ENCODE results near the gene SIGLEC15. TPM values are rescaled to one million over a fixed set of nuclear protein-coding genes. Genes with fewer than 3 reads are reported as not detected.

The SIGLEC15 gene
- total RNA-seq, 3 donors from 2014 or later: 0.16 to 1.5 (median 0.66) TPM

DNA sequence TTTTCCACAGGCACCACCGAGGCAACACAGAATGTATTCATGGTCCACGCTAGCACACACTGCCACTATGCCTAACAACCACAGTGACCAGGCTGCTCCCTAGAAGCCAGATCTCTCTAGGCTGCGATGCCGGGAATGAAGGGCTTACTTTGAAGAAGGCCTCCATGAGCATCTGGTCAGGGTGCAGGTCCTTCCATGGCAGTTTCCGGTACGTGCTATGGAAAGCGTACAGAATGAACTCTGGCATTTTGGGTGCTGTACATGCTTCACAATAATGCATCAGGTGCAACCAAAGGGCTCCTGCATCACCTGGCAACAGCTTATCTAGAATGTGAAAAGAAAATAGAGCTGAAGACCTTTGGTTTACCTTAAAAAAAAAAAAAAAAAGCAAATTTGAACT, 44.9 kb downstream of the SIGLEC15 start:
- no peak for DNase-seq (ENCODE audit: low spot score in 2 of 2)
- H3K4me3 ChIP-seq: no peak overlapping the region
- no peak overlapping the region for H3K27ac ChIP-seq
- no peaks in the 10 kb centered on the region for H3K27me3 ChIP-seq
- no peaks in the 10 kb centered on the region for H3K9me3 ChIP-seq
- no peaks in the 10 kb centered on the region for H3K4me1 ChIP-seq
- H3K36me3 ChIP-seq: peaks cover 8% of the 10 kb centered on the region
- intact Hi-C loops (cut with DNase I; ENCODE audit: low total_unique reads): no loop called here
- TF ChIP-seq, protein P1, sequence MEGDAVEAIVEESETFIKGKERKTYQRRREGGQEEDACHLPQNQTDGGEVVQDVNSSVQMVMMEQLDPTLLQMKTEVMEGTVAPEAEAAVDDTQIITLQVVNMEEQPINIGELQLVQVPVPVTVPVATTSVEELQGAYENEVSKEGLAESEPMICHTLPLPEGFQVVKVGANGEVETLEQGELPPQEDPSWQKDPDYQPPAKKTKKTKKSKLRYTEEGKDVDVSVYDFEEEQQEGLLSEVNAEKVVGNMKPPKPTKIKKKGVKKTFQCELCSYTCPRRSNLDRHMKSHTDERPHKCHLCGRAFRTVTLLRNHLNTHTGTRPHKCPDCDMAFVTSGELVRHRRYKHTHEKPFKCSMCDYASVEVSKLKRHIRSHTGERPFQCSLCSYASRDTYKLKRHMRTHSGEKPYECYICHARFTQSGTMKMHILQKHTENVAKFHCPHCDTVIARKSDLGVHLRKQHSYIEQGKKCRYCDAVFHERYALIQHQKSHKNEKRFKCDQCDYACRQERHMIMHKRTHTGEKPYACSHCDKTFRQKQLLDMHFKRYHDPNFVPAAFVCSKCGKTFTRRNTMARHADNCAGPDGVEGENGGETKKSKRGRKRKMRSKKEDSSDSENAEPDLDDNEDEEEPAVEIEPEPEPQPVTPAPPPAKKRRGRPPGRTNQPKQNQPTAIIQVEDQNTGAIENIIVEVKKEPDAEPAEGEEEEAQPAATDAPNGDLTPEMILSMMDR (IDR thresholded peaks at IDR 0.05): no peak
- TF ChIP-seq POLR2A (IDR thresholded peaks at IDR 0.05): no peak
- no peak for TF ChIP-seq POLR2AphosphoS5 (IDR thresholded peaks at IDR 0.05)

DNA sequence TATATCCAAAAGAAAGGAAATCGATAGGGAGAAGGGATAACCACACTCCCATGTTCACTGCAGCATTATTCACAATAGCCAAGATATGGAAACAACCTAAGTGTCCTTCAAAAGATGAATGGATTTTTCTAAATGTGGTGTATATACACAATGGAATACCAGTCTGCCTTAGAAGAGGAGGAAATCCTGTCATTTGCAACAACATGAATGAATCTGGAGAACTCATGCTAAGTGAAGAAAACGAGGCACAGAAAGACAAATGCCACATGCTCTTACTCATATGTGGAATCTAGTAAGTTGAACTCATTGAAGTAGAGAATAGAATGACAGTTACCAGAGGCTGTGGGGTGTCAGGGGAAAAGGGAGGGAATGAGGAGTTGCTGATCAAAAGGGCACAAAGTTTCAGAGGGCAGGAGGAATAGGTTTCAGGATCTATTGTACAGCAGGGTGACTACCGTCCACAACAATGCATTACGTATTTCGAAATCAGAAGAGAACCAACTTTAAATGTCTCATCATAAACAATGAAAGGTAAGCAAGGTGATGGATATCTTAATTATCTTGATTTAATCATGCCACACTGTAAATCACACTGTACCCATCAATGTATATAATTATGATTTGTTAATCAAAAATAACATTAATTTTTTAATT, 46.1 kb downstream of the SIGLEC15 start:
- Histone ChIP-seq H3K4me3 (no peak overlapping the region), H3K36me3 (peaks cover 10% of the 10 kb centered on the region), H3K4me1 (no peaks in the 10 kb centered on the region), H3K9me3 (no peaks in the 10 kb centered on the region), H3K27ac (no peak overlapping the region), H3K27me3 (no peaks in the 10 kb centered on the region)
- no peak for TF ChIP-seq POLR2AphosphoS5 (IDR thresholded peaks at IDR 0.05)
- TF ChIP-seq POLR2A (IDR thresholded peaks at IDR 0.05): no peak
- TF ChIP-seq, protein P1 (IDR thresholded peaks at IDR 0.05): no peak
- DNase-seq (ENCODE audit: low spot score in 2 of 2): no peak
- intact Hi-C loops (cut with DNase I; ENCODE audit: low total_unique reads): no loop called here

DNA sequence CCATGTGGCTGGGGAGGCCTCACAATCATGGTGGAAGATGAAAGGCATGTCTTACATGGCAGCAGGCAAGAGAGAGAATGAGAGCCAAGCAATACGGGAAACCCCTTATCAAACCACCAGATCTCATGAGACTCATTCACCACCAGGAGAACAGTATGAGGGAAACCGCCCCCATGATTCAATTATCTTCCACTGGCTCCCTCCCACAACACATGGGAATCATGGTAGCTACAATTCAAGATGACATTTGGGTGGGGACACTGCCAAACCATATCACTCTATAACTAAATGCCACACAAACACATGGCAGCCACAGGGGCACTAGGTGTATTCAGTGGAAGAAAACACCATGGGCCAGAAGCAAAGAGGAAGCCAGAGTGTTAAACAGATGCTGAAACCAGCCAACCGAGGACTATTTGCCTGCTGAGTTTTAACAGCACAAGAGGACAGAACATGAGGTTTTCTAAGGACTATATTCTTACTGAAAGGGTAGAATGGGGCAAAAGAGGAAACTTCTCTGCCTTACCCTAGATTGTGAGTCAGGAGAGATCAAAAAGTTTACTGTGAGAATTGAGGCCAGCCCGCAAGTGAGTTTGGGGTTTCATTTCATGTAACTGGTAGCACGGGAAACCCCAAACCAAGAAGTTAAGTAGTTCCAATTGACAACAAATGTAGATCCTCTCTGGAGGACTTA, 49.2 kb downstream of the SIGLEC15 start:
- Histone ChIP-seq H3K27ac (no peak overlapping the region), H3K4me1 (no peaks in the 10 kb centered on the region), H3K36me3 (peaks cover 10% of the 10 kb centered on the region), H3K27me3 (no peaks in the 10 kb centered on the region), H3K4me3 (no peak overlapping the region), H3K9me3 (no peaks in the 10 kb centered on the region)
- no peak for DNase-seq (ENCODE audit: low spot score in 2 of 2)
- intact Hi-C loops (cut with DNase I; ENCODE audit: low total_unique reads): no loop called here
- TF ChIP-seq POLR2AphosphoS5 (IDR thresholded peaks at IDR 0.05) (no peak), POLR2A (IDR thresholded peaks at IDR 0.05) (no peak)
- TF ChIP-seq, protein P1 (IDR thresholded peaks at IDR 0.05): no peak

DNA sequence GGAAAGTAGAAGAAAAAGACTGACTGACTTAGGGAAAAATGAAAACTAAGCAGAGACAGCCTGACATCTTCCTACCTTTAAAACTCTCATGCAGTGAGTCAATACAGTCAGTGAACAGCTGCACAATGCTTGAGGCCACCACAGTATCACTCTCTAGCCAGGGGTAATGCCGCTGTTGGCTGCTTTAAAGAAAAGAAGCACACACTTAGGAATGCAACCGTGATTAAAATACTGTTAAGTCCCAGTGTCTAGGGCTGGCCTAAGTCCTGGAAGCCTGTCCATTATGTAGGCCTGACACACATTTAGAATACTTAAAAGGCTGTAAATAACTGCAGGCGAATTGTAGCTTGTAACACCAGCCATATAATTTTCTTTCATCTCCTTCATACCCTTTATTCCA, 50.7 kb downstream of the SIGLEC15 start:
- H3K36me3 ChIP-seq: peaks cover 10% of the 10 kb centered on the region
- intact Hi-C loops (cut with DNase I; ENCODE audit: low total_unique reads): no loop called here
- no peak for DNase-seq (ENCODE audit: low spot score in 2 of 2)

DNA sequence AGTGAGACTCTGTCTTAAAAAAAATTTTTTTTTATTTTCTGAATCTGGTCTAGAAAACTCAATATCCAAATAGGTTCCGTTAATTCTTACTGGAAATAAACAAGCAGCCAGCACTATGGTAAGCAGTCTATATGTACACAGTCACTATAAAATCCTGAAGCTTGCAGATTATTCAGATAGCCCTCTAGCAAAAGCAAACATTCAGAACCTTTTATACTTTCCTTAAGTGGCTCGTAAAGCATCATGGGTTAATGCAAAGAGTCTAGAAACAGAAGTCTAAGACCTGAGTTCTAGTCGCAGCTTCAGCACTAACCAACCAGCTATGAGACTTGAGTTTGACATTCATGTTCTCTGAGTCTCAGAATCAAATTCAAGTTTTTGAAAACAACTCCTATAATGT, 51.9 kb downstream of the SIGLEC15 start:
- intact Hi-C loops (cut with DNase I; ENCODE audit: low total_unique reads): no loop called here
- peaks cover 10% of the 10 kb centered on the region for H3K36me3 ChIP-seq
- no peak overlapping the region for H3K27ac ChIP-seq

More for the DNA sequence above, 50.7 kb downstream of the SIGLEC15 start:
- Histone ChIP-seq H3K27me3 (no peaks in the 10 kb centered on the region), H3K27ac (no peak overlapping the region), H3K9me3 (no peaks in the 10 kb centered on the region), H3K4me1 (no peaks in the 10 kb centered on the region), H3K4me3 (no peak overlapping the region)
- TF ChIP-seq POLR2AphosphoS5 (IDR thresholded peaks at IDR 0.05): no peak
- TF ChIP-seq POLR2A (IDR thresholded peaks at IDR 0.05): no peak
- TF ChIP-seq, protein P1 (IDR thresholded peaks at IDR 0.05): no peak

More for the DNA sequence above, 51.9 kb downstream of the SIGLEC15 start:
- TF ChIP-seq POLR2AphosphoS5 (IDR thresholded peaks at IDR 0.05) (no peak), POLR2A (IDR thresholded peaks at IDR 0.05) (no peak)
- TF ChIP-seq, protein P1 (IDR thresholded peaks at IDR 0.05): no peak
- H3K4me1 ChIP-seq: no peaks in the 10 kb centered on the region
- no peaks in the 10 kb centered on the region for H3K9me3 ChIP-seq
- H3K27me3 ChIP-seq: no peaks in the 10 kb centered on the region
- no peak overlapping the region for H3K4me3 ChIP-seq
- no peak for DNase-seq (ENCODE audit: low spot score in 2 of 2)

Measured in breast epithelium (tissue), 4 donors.